GM12878 (cell line): Measurements from ENCODE around the gene INO80E.
"Not testable (repeated sequence)": the region's sequence is repeated elsewhere in the genome, so short reads cannot be mapped to it uniquely, and the experiment has no call there.

Source experiments
- FOXM1 ChIP-seq: IDR thresholded peaks from 2 replicates; pipeline ENCODE4 v1.6.1; 2012; ENCODE audit warnings: low read depth, mild to moderate bottlenecking, inconsistent platforms, low read length, moderate library complexity
- POLR2A ChIP-seq: IDR thresholded peaks from 2 replicates; pipeline ENCODE4 v1.6.1; 2011; ENCODE audit warnings: low read depth, mild to moderate bottlenecking, low read length
- ZNF24 ChIP-seq: fragments of 450-650 bp; IDR thresholded peaks from 2 replicates; pipeline ENCODE4 v1.6.1; 2017; ENCODE audit warnings: antibody characterized with exemption, mild to moderate bottlenecking

DNA sequence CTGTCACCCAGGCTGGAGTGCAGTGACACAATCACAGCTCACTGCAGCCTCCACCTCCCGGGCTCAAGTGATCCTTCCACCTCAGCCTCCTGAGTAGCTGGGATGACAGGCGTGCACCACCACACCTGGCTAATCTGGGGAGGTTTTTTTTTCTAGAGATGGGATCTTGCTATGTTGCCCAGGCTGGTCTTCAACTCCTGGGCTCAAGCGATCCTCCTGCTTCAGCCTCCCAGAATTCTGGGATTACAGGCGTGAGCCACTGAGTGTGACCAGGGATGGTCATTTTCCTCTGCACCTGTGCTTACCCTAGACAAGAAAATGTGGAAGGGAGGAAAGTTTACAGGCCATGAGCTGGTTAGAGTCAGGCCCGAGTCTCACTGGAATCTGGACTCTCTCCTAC, 44.6 kb downstream of the INO80E start:
- TF ChIP-seq ZNF24, POLR2A, FOXM1: not testable (repeated sequence)
